MCF 10A (cell line): ENCODE data around the gene DNAJC11. TPM values are rescaled to one million over a fixed set of nuclear protein-coding genes. Genes with fewer than 3 reads are reported as not detected.

Experiments
- BruUV-seq: library from RNA; stranded (reverse); fragments of 400-500 nt; replicated peaks from 2 replicates; lab custom pipeline; 2021; lab: Mats Ljungman, UMichigan
- CTCF ChIA-PET: fragments of 300-600 bp; sonication (Branson Sonifier 250); formaldehyde crosslinking; extraction: SDS; loops from one replicate; lab custom pipeline; 2021; ENCODE audit warnings: antibody characterized with exemption, inconsistent platforms; lab: Yijun Ruan, JAX
- POLR2A ChIA-PET: fragments of 300-600, 350-650 bp; sonication (Branson Sonifier 250); formaldehyde crosslinking; extraction: SDS; loops from one replicate; lab custom pipeline; 2020; ENCODE audit warnings: antibody characterized with exemption, inconsistent platforms; lab: Yijun Ruan, JAX
- DNase-seq: peaks from one replicate; pipeline ENCODE4 v3.0.0-alpha.2; 2018; ENCODE audit not compliant: unreplicated experiment
- H3K27ac Mint-ChIP-seq: one replicate; pipeline ENCODE4 v1.8.0; 2022; ENCODE audit warnings: mild to moderate bottlenecking, low read depth, mixed read lengths; ENCODE audit not compliant: unreplicated experiment
- H3K27me3 Mint-ChIP-seq: one replicate; pipeline ENCODE4 v1.8.0; 2022; ENCODE audit warnings: mixed read lengths; ENCODE audit not compliant: insufficient read depth, unreplicated experiment
- H3K36me3 Mint-ChIP-seq: one replicate; pipeline ENCODE4 v1.8.0; 2022; ENCODE audit warnings: mild to moderate bottlenecking, moderate library complexity, mixed read lengths; ENCODE audit not compliant: insufficient read depth, unreplicated experiment
- H3K4me1 Mint-ChIP-seq: one replicate; pipeline ENCODE4 v1.8.0; 2022; ENCODE audit warnings: mixed read lengths; ENCODE audit not compliant: insufficient read depth, unreplicated experiment
- H3K4me3 Mint-ChIP-seq: one replicate; pipeline ENCODE4 v1.8.0; 2022; ENCODE audit warnings: mild to moderate bottlenecking, moderate library complexity, mixed read lengths; ENCODE audit not compliant: unreplicated experiment
- H3K9me3 Mint-ChIP-seq: one replicate; pipeline ENCODE4 v1.8.0; 2022; ENCODE audit warnings: mixed read lengths; ENCODE audit not compliant: unreplicated experiment
- intact Hi-C: fragments of 100-400 bp; cut with micrococcal nuclease; formaldehyde crosslinking; loops from 2 replicates; pipeline ENCODE4 v1.14.1; 2022
- total RNA-seq: library from RNA; stranded (reverse); gene quantifications from 2 replicates; pipeline ENCODE4 v1.2.3, GENCODE V29; 2022
- TF ChIP-seq, protein P1 (sequence below): fragments of 200-600 bp; IDR thresholded peaks from one replicate; pipeline ENCODE4 v1.8.0; 2022; ENCODE audit warnings: antibody characterized with exemption, mild to moderate bottlenecking; ENCODE audit not compliant: unreplicated experiment

DNAJC11 gene
- total RNA-seq, 1 experiment from 2014 or later = 76.1 TPM

DNA sequence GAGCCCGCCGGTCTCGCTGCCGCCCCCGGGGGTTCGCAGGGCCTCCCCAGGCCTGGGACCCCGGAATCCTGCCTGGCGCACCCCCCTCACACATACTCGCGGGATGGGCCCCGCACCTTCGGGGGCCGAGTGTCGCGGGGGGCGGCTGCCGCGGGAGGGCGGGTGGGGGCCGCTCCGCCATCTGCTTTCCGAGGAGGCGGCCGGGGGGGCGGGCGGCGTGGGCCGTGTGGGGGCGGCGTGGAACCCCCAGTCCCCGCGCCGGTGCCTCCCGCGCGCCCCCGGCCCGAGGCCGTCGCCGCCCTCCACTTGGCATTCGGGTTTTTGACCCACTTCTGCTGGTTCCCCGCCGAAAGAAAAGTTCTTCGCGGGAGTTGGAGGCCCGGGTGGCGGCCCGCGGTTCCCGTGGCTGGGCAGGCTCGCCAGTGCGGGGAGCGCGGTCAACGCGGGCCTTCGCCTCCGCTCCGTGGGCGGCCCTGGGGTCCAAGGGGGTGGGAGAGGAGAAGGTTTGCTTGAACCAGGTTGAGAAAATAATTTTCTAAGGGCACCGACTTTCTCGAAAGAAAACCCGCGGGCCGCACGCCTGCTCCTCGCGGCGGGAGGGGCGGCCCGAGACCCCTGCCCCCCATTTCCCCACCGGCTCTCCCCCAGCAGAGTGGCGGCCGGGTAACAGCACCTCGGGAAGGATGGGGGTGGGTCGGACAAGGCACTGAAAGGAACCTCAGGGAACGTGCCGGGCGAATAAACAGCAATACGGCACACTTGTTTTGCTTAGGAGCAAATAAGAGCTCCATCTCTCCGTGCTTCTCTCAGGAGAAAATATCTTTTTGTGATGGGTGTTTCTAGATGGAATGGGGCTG lies 86.5 kb downstream of the DNAJC11 start:
- H3K4me1 Mint-ChIP-seq = peaks cover 6% of the 10 kb centered on the region
- intact Hi-C loops = no loop called here
- ChIA-PET CTCF (interaction anchor here (0.9 kb wide), 1 partner anchor 12 kb away, joined by 5 read pairs; the partner anchor contains the start of gene KLHL21), POLR2A (interaction anchor here (2.0 to 3.4 kb wide), 3 partner anchors 10 to 15 kb away, joined by 5 to 53 read pairs (median 13); partner anchors contain the start of genes KLHL21 and THAP3)
- peak overlapping the region; percentile 86 for H3K4me3 Mint-ChIP-seq
- no peak for DNase-seq
- TF ChIP-seq, protein P1, sequence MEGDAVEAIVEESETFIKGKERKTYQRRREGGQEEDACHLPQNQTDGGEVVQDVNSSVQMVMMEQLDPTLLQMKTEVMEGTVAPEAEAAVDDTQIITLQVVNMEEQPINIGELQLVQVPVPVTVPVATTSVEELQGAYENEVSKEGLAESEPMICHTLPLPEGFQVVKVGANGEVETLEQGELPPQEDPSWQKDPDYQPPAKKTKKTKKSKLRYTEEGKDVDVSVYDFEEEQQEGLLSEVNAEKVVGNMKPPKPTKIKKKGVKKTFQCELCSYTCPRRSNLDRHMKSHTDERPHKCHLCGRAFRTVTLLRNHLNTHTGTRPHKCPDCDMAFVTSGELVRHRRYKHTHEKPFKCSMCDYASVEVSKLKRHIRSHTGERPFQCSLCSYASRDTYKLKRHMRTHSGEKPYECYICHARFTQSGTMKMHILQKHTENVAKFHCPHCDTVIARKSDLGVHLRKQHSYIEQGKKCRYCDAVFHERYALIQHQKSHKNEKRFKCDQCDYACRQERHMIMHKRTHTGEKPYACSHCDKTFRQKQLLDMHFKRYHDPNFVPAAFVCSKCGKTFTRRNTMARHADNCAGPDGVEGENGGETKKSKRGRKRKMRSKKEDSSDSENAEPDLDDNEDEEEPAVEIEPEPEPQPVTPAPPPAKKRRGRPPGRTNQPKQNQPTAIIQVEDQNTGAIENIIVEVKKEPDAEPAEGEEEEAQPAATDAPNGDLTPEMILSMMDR = no peak
- BruUV-seq = no TSS peak
- no peak overlapping the region for H3K27ac Mint-ChIP-seq
- H3K9me3 Mint-ChIP-seq = no peaks in the 10 kb centered on the region
- no peaks in the 10 kb centered on the region for H3K27me3 Mint-ChIP-seq
- H3K36me3 Mint-ChIP-seq = peaks cover 12% of the 10 kb centered on the region

DNA sequence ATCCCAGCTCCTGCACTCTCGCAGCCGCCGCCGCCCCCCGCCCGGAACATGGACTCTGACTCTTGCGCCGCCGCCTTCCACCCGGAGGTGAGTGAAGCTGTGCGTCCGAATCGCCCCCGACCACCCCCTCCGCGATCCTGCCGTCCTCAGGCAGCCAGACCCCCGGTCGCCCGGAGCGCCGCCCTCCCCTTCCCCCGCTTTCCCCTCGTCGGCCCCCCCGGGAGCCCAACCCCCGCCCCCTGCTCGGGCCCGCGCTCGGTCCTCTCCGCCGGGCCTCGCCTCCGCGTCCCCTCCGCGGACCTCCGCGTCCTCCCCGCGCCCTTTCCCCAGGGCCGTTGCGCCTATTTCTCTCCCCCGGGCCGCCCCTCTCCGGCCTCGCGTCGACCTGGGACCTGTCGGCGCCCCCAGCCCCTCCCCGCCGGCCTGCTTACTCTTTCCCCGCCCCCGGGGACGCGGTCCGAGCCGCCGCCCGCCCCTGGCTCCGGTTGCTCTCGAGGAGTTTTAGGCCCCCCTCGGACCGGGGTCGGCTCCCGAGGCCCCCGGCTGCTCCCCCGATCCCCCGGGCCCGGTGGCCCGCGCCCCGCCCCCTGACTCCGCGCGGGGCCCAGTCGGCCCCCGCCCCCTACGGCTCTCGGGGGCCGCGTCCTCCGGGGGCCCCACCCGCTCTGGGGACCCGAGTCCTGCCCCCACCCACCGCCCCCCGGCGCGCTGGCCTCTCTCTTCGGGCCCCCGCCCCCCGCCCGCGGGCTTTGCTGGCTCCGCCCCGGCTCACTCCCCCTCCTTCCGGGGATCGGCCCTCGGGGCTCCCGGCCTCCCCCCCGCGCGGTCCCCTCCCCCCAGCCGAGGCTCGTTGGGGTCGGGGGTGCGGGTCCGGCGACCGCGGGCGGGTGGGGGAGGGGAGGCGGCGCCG lies 87.3 kb downstream of the DNAJC11 start:
- Mint-ChIP-seq H3K27ac (no peak overlapping the region), H3K4me3 (peak overlapping the region; percentile 86), H3K36me3 (peaks cover 7% of the 10 kb centered on the region), H3K27me3 (no peaks in the 10 kb centered on the region), H3K9me3 (no peaks in the 10 kb centered on the region), H3K4me1 (peaks cover 6% of the 10 kb centered on the region)
- intact Hi-C loops = no loop called here
- TF ChIP-seq, protein P1 = no peak
- BruUV-seq = no TSS peak
- POLR2A ChIA-PET = interaction anchor here (1.2 kb wide), 1 partner anchor 12 kb away, joined by 16 read pairs; the partner anchor contains the start of gene KLHL21
- peak; percentile 20 for DNase-seq
- CTCF ChIA-PET = no interaction called here

DNA sequence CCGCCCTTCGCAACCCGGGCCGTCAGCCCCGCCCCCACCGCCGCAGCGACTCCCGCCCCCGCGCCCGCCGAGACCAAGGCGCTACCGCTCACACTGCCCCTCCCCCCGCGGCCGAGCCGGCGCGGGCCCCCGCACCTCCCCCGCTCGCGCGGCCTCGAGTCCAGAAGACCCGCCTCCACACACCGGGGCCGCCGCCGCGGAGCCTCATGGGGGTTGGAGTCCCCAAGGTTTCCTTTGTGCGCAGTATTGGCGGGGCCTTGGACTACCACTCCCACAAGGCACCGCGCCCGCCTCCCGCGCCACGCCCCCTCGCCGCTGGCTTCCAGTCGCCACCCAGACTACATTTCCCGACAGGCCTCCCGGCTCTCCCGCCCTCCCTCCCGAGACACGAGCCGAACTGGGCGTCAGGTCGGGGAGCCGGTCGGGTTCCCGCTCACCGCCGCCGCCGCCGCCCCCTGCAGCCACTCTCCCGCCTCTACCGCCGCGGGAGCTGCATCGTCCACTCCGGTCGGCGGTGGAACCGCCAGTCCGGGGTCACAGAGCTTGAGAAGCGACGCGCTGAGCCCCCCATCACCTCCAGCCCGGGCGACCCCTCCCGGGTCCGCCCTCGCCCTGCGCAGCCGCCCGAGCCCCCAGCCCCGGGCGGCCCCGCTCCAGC lies 88.1 kb downstream of the DNAJC11 start, which contains the start of gene PHF13:
Gene PHF13 (plus strand): TSS at position 371 of the 658 bp plus-strand sequence. CDS start 336 bp downstream, outside the sequence.
- intact Hi-C loops = no loop called here

More for the DNA sequence above, 88.1 kb downstream of the DNAJC11 start, which contains the start of gene PHF13:
- Mint-ChIP-seq H3K36me3 (peaks cover under 1% of the 10 kb centered on the region), H3K9me3 (no peaks in the 10 kb centered on the region), H3K27ac (peak within 1 kb of the TSS; percentile 60), H3K4me1 (peaks cover 6% of the 10 kb centered on the region), H3K27me3 (no peaks in the 10 kb centered on the region), H3K4me3 (peak within 1 kb of the TSS; percentile 86)
- BruUV-seq = no TSS peak
- TF ChIP-seq, protein P1 = no peak
- POLR2A ChIA-PET = interaction anchor here (1.2 kb wide), 1 partner anchor 11 kb away, joined by 16 read pairs; the partner anchor contains the start of gene KLHL21
- DNase-seq = peak; percentile 99
- CTCF ChIA-PET = no interaction called here
